ENCODE measurements around the gene RBM15B.

Gene RBM15B

GRCh38 chr3:51382076-51382745 is 8.9 kb upstream of the RBM15B start:
- no peak for ATAC-seq
- TF ChIP-seq ISL1 (CRISPR knock-in tag; IDR thresholded peaks at IDR 0.05): no peak
- no peak for TF ChIP-seq POU6F1 (CRISPR knock-in tag; IDR thresholded peaks at IDR 0.05; ENCODE audit: borderline replicate concordance, low read depth)
- no peak for TF ChIP-seq ZNF70 (CRISPR knock-in tag; IDR thresholded peaks at IDR 0.05)
- no peak for TF ChIP-seq RARB (CRISPR knock-in tag; IDR thresholded peaks at IDR 0.05)
- TF ChIP-seq CSRNP3 (CRISPR knock-in tag; IDR thresholded peaks at IDR 0.05): no peak
- TF ChIP-seq TCF4 (CRISPR knock-in tag; IDR thresholded peaks at IDR 0.05; ENCODE audit: borderline replicate concordance): no peak
- no peak for TF ChIP-seq CREB5 (CRISPR knock-in tag; IDR thresholded peaks at IDR 0.05; ENCODE audit: low read depth)
- no peak for TF ChIP-seq PATZ1 (CRISPR knock-in tag; IDR thresholded peaks at IDR 0.05; ENCODE audit: borderline replicate concordance)
- TF ChIP-seq SNAI2 (CRISPR knock-in tag; IDR thresholded peaks at IDR 0.05): no peak
- TF ChIP-seq BACH2 (CRISPR knock-in tag; IDR thresholded peaks at IDR 0.05; ENCODE audit: borderline replicate concordance): no peak
- TF ChIP-seq ESRRG (CRISPR knock-in tag; IDR thresholded peaks at IDR 0.05): no peak
- TF ChIP-seq GLIS3 (CRISPR knock-in tag; IDR thresholded peaks at IDR 0.05): no peak
- no peak for TF ChIP-seq TOX (CRISPR knock-in tag; IDR thresholded peaks at IDR 0.05; ENCODE audit: borderline replicate concordance)
- no peak for TF ChIP-seq ZNF8 (CRISPR knock-in tag; IDR thresholded peaks at IDR 0.05)
- no peak for TF ChIP-seq ZC3H10 (CRISPR knock-in tag; IDR thresholded peaks at IDR 0.05)
- no peak for TF ChIP-seq PPARA (CRISPR knock-in tag; IDR thresholded peaks at IDR 0.05; ENCODE audit: borderline replicate concordance)
- TF ChIP-seq OSR1 (CRISPR knock-in tag; IDR thresholded peaks at IDR 0.05): no peak
- TF ChIP-seq CSDC2 (CRISPR knock-in tag; IDR thresholded peaks at IDR 0.05): no peak

- TF ChIP-seq RARB (CRISPR knock-in tag; IDR thresholded peaks at IDR 0.05): no peak
- no peak for ATAC-seq
These were observed 8.0 kb upstream of the RBM15B start for GRCh38 chr3:51382947-51383578.

- ATAC-seq: peak; percentile 56
- TF ChIP-seq CSDC2 (CRISPR knock-in tag; IDR thresholded peaks at IDR 0.05): no peak
- TF ChIP-seq ZFP3 (CRISPR knock-in tag; IDR thresholded peaks at IDR 0.05): no peak
- no peak for TF ChIP-seq RARB (CRISPR knock-in tag; IDR thresholded peaks at IDR 0.05)
- no peak for TF ChIP-seq ARNTL (CRISPR knock-in tag; IDR thresholded peaks at IDR 0.05; ENCODE audit: borderline replicate concordance, low read depth)
- TF ChIP-seq POU6F1 (CRISPR knock-in tag; IDR thresholded peaks at IDR 0.05; ENCODE audit: borderline replicate concordance, low read depth): no peak
- no peak for TF ChIP-seq ZFP30 (CRISPR knock-in tag; IDR thresholded peaks at IDR 0.05)
- no peak for TF ChIP-seq CREB5 (CRISPR knock-in tag; IDR thresholded peaks at IDR 0.05; ENCODE audit: low read depth)
These were observed 6.9 kb upstream of the RBM15B start for GRCh38 chr3:51384055-51384725.
